Sigmoid colon (tissue), 4 donors: ENCODE data around the gene DAP3.

Experiments used
- CTCF ChIP-seq, 4 experiments: fragments of 450-650 bp in 3 of 4; fragments of 200-600 bp in 1 of 4; IDR thresholded peaks; one replicate each; pipeline ENCODE4 v1.5.1; 2016 to 2019; ENCODE audit warnings: antibody characterized with exemption in 4 of 4, mild to moderate bottlenecking in 3 of 4, moderate library complexity in 2 of 4
- POLR2AphosphoS5 ChIP-seq, 4 donors: sonication (generic); formaldehyde crosslinking; IDR thresholded peaks; one replicate each; pipeline ENCODE4 v1.6.1; 2017; ENCODE audit warnings: antibody characterized with exemption in 4 of 4

- TF ChIP-seq POLR2AphosphoS5 (IDR thresholded peaks at IDR 0.05) (no peak), CTCF (IDR thresholded peaks at IDR 0.05) (no peak)
Measured at GRCh38 chr1:155713075-155713474, 24.2 kb downstream of the DAP3 start.
